Inflammatory macrophage (primary cell): ENCODE measurements around the gene RREB1.
"Not testable (repeated sequence)": the region's sequence is repeated elsewhere in the genome, so short reads cannot be mapped to it uniquely, and the experiment has no call there.

Source experiments
- DNase-seq, 2 donors: peaks; one replicate each; pipeline ENCODE4 v3.0.0-alpha.2; 2020 to 2022

Gene RREB1

DNA sequence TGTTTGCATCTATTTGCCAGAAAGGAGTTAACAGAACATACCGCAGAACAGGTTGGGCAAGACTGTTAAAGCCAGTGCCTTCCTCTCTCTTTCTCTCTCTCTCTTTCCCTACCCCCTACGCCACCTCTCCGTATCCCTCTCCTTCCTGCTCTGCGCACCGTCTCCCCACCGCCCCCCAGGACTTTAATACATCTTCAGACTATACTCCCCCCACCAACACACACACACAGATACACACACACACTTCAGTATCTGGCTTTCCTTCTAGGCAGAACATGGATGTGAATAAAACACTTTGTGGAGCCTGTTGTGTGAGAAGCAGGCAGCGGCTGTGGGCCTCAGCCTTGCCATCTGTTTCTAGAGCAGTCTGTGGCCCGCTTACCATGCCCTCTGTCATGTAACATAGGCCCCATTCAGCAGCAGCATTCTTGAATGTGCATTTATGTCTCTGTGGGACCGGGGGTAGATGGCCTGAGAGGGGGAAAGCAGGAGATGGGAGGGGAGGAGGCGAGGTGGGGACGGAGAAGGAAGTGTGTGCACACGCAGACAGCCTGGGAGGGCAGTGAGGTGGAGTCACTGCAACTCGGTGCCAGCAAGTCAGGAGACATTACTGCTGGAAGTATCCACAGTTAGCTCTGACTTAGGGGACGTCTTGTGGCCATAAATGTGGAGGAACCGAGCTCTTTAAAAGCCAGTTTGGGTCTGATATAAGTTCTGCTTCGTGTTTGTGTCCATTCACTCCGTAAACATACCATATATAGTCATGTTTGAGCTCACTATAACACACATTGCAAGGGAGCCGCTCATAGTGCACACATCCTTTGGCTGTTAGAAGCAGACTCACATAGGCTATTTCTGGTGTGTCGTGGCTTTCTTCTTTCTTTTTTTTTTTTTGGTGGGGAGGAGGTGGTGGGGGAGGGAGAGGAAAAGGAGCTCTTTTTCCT, 38.4 kb downstream of the RREB1 start:
- peak; percentile 57 to 77 for DNase-seq

DNA sequence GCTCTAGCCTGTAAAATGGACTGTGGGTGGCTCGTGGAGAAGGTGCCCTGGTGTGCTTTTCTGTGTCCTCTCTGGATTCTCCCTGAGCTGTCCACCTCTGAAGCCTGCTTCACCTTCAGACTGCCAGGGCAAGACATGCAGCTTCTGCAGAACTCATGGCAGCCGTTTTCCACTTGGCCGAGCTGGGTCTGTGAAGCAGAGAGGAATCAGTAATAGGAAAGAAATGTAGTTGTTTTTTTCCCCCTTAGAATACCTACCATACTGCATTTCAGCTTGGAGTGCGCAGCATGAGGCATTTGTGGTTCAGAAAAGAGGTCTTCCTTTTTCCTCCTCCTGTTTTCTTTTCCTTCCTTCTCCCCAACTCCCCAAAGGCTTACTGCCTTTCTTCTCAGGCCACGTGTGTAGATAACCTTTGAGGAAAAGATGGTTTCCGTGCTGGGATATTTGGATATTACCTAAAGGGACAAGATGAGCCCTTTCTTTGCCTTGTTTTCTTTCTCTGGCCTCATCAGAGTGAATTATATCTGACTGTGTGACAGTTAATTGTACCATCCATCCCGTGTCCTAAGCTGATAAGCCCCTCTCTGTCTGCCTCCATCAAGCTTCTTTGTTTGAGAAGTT, 39.4 kb downstream of the RREB1 start:
- DNase-seq, result no peak

DNA sequence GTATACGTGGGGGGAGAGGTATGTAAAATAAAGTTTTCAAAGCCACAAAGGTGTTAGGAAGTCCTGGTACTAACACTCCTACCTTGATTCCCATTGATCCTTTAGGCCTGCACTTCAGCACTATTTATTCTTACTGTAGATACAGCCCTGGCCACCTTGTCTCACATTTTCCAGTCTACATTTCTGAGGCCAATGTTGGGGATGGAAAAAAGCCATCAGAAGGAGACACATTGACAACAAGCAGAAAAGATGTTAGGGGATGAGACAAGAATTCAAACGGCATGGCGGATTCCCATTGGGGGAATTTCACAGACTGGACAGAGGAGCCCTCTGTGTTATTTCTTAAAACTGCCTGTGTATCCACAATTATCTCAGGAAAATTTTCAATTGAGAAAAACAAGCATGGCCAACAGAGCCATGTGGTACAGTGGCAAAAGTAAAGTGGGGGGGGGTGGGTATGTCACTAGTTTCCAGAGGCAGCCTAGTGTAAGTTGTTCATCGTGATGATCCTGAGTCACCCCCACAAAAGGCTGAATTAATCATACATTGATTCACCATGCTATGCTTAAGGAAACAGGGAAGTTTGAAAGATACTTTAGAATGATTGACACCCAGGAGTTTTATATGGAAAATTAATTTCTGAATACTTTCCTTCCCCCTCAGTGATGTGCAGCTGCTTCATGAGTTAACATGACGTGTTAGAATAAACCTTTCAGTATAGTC, 40.5 kb downstream of the RREB1 start:
- DNase-seq, result peak; percentile 64 to 83

DNA sequence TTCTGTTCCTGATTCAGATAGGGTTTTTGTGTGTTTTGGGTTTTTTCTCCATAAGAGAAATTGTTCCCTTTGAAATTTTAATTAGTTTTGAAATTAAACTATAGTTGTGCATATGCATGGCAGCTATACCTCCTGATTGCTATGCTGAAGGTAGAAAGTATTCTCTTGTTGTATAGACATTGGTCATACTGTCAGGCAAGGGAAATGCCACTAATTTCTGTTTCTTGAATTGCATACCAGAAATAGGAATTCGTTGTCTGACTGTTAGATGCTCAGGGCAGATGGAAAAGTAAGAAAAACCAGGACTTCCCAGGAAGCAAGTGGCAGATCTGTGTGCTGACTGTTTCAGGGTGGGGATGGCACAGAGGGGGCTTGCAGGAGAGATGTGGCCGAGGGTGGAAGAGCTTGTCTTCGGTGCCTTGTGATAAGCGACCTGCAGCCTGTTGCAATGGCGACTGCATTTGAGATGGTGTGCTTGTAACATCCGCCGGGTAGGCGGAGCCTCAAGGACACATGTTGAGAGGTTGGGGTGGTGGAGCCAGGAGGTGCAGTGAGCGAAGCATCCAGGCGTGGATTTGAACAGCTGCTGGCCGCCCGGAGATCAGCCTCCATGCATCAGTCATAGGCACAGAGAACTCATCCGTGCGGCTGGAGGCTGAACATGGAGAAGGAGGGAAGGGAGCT, 42.8 kb downstream of the RREB1 start:
- DNase-seq, result no peak

DNA sequence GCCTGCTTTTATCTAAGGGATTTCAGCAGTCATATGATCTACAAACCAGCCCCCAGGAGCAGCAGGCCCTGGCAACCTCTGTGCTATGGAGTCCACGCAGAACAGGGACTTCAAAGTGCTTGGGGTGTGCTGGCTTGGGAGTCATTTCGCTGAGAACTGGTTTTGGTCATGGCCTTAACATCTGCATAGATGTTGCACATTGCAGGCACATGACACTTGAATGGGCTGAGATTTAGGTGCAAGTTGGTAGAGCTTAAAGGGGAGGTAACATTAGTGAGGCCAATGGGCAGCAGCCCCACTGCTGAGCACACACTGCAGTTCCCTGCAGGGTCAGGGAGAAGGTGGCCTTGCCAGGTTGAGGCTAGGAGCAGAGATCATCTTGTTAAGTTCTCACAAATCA, 43.6 kb downstream of the RREB1 start:
- peak; percentile 44 to 49 for DNase-seq

DNA sequence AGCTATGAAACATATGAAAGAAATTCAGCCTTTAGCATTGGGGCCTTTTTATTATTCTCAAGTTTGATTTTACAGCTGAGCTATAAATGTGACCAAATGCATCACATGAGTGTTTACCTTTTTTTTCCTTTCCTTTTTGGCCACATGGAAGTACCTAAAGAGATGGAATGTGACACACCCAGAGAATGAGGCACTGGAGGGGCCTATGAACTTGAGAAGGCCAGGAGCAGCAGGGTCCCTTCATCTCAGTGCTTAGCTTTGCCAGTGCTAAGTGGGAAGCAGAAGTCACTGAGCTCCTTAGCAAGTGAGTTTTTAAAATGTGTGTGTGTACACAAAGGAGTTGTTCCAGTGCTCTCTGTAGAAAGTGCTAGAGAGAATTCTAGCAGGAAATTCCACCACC, 44.7 kb downstream of the RREB1 start:
- no peak for DNase-seq

DNA sequence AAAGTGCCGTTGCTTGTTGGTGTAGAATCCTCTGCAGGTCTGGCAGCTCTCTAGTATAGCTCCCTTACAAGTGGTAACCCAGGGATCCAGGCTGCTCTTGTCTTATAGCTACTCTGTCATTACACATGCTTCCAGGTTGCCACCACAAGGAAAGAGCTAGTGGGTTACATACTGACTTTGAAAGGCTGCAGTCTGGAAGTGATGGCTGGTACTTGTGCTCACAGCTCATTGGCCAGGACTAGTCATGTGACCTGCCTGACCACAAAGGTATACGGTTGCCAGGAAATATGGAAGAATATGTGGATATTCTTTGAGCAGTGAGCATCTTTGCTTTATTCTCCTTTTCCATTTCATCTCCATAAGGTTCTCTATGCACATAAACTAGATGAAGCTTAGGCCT, 46.0 kb downstream of the RREB1 start:
- DNase-seq, result no peak

DNA sequence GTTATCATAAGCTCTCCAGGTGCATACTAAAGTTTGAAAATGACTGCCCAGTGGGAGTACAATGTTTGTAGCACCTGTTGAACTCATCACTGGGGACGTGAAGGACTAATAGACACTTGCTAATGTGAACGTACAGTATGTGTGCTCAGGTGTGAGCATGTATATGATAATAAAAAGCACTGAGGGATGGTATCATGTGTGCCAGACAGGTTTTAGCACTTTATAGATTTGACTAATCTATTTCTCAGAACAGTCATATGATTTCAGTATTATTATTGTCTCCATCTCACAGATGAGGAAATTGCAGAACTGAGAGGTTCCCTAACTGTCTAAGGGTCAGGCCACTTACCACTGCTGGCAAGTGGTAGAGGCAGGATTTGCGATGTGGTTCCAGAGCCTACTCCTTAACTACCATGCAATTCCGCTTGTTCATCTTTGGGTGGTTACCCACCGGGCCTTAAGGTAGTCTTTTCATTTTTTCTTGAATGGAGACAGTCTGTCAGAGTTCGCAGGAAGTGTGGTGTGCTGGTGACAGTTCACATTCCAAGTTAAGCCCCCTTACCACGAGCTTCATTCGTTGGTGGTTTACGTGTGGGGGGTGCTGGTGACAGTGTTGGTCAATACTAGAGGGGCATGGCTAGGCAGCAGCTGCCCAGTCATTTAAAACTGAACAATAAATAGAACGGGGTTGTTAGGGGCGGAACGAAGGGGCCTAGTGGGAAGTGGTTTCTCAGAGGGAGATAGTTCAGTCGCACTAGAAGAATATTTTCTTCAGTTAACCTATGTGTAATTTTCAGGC, 46.8 kb downstream of the RREB1 start:
- DNase-seq, result peak; percentile 79 to 84

DNA sequence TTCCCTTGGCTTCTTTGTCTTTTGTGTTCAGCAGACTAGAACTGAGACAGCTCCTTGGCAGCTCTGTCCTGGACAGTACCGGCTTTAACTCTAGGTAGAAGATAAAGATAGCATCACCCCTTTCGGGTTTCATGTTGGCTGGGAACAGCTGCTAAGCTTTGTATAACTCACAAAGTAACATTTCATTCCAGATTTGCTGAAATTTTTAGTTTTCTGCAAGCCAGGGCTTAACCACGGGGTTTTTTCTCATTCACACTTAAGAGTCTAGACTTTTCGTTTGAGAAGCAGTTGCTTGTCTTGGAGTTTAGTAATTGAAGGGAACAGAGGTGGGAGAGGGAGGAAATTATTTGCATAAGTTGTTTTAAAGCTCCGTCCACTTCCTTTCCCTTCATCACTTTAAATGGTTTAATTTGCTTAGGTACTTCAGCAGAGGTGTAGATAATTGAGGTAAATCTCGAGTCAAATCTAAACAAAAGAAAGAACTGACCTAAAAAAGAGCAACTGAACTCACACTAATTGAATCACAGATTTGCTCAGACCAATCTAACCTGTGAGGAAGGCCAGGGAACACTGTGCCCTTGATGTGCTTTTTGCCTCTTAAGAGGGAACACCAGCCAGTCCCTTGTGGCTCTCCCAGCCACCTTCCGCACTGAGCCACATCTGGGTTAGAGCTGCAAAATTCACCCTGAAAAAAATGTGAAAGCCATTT, 48.3 kb downstream of the RREB1 start:
- DNase-seq, result no peak

DNA sequence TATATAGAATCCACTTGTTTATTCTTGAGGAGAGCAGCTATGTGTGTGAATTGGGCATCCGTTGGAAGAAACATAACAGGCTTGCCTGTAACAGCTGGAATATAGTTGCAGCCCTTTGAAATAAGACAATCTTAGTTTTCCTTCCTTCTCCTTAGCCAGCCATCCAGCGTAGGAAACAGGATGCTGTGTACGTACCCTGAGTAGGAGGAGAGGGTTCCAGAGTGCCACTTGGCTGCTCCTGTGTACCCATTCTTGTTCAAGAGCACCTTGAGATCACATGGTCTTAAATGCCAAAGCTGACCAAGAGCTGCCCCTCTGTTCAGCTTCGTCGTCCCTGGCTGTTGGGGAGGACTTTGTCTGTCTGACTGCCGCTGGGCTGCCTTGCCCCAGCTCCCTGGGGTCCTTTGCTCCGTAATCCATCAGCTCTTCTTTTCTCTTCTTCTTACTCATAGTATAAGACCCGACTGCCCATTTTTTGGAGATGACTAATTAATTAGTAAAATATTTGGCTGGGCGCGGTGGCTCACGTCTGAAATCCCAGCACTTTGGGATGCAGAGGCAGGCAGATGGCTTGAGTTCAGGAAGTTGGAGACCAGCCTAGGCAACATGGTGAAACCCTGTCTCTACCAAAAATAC, 49.0 kb downstream of the RREB1 start:
- peak in 1 of 2 donors; percentile 24 for DNase-seq

DNA sequence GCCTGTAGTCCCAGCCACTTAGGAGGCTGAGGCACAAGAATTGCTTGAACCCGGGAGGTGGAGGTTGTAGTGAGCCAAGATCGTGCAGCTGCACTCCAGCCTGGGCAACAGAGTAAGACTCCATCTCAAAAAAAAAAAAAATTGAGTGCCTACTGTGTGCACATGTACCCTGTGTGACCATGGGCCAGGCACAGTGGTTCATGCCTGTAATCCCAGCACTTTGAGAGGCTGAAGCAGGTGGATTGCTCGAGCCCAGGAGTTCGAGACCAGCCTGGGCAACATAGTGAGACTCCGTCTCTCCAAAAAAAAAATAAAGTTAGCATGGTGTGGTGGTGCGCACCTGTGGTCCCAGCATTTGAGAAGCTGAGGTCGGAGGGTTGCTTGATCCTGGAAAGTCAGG, 49.5 kb downstream of the RREB1 start:
- DNase-seq, result not testable (repeated sequence)

DNA sequence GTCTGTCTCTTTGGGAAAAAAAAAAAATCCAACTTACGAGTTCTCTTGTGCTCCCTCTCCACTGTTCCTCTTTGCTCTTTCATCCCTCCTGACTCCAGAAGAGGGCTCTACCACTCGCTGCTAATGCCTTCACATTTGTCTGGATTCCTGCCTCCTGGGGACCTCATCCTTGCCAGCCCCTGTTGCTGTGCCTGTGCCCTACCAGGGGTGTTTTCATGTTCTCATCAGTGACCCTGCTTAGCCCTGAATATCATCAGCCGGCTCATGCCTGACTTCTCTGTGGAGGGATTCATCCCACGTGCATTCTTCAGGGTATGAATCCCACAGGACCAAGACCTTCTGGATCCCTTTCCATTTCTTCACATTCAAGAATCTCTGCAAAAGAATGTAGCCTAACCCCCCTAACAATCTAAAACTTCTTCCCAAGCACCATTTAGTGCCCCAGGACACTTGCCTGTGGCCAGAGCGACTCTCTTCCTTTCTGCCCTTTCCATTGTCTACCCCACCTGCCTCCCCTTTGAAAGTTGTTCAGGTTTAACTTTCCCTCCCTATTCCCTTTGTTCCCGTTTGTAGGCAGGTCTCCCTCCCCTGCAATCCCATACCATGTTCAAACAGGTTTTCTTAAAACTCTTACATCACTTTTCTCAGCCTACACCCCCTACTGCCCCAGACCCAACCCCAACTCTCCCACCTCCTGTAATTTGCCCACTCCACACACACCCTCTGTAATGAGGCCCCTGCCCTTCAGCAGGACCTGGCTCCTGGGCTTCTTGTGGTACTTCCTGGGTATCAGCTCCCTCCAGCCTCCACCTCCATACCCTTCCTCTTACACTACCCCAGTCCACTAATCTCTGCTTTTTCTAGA, 50.2 kb downstream of the RREB1 start:
- no peak for DNase-seq

DNA sequence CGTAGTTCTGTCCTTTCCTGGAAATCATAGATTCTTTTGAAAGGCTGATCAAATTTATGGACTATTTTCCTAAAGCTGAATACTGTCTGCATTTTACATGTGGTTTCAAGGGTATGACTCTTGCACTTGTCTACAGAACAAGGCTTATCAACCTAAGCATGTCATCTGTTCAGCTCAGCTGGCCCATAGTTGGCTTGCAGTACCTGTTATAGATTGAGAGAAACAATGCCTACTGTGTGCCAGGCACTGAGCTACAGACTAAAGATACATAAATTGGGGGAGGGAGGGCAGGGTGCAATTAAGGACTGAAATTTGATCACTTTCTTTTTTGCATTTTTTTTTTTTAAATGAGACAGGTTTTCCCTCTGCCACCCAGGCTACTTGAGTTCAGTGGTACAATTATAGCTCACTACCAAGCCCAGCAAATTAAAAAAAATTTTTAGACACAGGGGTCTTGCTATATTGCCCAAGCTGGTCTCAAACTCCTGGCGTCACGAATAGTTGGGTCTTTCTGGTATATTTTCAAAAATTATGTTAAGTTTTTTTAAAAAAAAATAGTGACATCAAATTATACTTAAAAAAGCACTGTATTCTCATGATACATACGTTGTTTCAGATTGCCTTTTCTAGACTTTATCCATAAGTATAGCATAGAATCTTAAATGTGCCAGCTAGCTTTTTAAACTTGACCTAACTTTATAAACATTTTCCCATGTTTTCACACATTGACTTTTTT, 52.2 kb downstream of the RREB1 start:
- no peak for DNase-seq

DNA sequence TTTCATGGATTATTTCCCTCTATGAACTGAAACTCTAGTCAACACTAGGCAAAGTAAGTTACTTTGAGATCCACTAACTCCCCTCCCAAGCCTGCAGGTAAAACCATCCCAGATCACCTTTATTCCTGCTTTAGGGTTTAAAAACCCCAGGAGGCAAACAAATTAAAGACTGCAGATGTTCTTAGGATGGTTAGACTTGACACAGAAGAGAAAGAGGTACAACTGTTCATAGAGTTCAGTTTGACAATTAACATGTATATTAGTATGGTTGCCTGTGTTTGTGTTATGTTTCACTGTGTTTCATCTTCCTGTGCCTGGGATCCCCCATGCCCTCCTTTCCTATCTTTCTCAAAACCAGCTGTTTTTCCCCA, 53.5 kb downstream of the RREB1 start:
- no peak for DNase-seq

DNA sequence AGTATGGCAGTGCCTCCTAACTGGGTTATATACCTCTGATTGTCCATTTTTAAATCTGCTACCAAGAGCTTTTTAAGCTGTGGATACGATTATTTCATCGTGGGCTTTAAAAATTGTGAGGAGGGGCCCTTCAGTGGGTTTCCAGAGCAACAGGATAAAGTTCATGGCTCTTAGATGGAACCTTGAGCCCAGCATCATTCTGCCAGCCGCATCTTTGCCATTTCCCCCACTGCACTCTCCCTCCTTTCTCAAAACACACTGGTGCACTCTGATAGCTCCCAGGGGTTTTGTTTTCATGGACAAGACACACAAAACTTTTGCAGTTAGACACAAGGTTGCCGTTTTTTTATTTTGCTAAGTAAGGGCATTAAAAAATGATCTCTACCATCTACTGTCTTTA, 54.1 kb downstream of the RREB1 start:
- DNase-seq, result no peak

DNA sequence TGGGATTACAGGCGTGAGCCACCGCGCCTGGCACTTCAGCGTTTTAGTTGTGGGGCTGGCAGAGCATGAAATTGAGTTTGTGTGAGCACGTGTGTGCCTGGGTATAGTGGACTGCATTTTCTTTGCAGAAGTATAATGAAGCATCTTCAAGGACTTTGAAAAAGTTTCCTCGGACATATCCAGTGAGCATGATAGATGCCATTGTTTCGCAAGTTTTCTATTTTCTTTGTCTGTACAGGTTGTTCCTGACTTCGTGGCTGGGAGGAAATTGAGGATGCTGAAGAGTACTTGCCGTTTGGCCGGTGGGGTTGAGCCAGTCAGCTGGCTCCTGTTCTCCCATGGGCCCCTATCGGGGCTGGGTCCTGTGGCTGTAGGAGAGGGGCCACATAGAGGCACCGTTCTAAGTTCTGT, 55.9 kb downstream of the RREB1 start:
- no peak for DNase-seq

DNA sequence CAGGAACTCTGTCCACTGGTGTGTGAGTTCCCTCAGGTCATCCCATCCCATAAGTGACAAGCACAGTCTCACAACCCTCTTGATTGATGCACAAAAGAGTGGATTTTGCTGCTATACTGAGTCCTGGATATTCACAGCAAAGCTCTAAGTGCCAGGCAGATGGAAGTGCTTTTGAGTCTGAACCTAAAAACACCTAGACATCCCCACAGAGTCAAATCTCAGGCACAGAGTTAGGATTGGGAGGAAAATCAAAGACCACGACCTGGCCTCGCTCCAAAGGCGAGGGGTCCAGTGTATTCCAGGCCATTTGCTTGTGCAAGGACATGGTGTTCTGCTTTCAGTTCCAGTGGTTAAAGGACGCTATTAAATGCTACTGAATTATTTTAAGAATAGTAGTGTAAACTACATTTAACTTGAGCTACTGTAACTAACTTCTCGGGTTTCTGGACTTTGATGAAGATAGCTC, 56.8 kb downstream of the RREB1 start:
- DNase-seq, result no peak

DNA sequence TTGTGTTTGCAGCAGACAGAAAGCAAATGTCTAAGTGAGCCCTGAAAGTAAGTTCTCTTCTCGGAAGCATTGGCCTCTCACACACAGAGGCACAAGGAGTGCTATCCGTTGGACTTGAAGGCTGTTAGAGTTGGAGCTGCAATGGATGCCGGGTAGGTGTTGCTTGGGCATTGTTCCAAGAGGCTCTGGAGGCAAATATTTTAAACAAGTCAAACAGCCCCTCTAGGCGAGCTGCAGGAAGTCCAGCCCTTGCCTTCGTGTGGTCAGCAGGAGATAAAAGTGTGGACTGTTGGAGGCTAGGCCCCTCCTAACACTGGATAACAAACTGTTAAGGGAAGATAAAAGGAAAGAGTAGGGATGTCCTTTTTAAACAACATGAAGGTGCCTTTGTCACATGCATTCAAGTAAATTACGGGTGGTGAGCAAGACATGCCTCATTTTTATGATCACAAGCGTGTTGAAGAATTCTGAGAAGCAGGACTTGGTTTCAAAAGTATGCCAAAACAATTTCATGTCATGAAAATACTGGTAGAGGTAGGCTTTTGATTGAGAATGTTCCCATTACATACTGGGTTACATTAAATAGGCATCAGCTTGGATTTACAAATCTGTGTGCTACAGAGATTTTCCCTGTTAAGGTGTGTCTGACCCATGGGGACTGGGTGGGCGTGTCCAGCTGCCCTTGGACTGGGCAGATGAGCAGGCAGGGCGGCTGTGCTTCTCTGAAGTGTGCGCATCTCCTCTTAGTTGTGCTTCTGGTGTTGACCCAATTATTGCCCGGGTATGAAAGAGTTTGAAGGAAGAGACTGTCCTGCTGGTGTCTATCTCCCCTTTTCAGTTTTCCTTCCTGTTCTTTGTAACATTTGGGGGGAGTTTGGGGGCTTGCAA, 57.5 kb downstream of the RREB1 start:
- DNase-seq, result no peak
